ENCODE measurements around the gene B2M. TPM values are rescaled to one million over a fixed set of nuclear protein-coding genes. Genes with fewer than 3 reads are reported as not detected.

B2M gene
- polyA plus RNA-seq, 10 donors: 518 to 943 (median 622) TPM

- no peak for DNase-seq
Observed at GRCh38 chr15:44763187-44763586, 51.9 kb downstream of the B2M start.

GRCh38 chr15:44763848-44764247 lies 52.5 kb downstream of the B2M start:
- no peak for DNase-seq

GRCh38 chr15:44765036-44765435 lies 53.7 kb downstream of the B2M start:
- DNase-seq: no peak

Other genes with a start within 250 kb of the B2M start
- 100 to 1,000 TPM in 1 of 10 donors, 10 to 100 TPM in 9; 72.3 to 103 (median 90.1) TPM for gene EIF3J, start 174.4 kb upstream of the B2M start, polyA plus RNA-seq (ENCODE audit: insufficient read length in 10 of 10)
- gene SPG11, start 47.9 kb upstream of the B2M start, polyA plus RNA-seq (ENCODE audit: insufficient read length in 10 of 10): 10 to 100 TPM; 32.4 to 56.5 (median 38.3) TPM
- 1 to 10 TPM in 4 of 10 donors, under 1 TPM in 6; 0.55 to 2.1 (median 0.98) TPM for gene PATL2, start 194 bp upstream of the B2M start, polyA plus RNA-seq (ENCODE audit: insufficient read length in 10 of 10)
- 10 to 100 TPM; 15.3 to 28.3 (median 24.9) TPM for gene TRIM69, start 25.0 kb downstream of the B2M start, polyA plus RNA-seq (ENCODE audit: insufficient read length in 10 of 10)
- not detected for gene TERB2, start 245.2 kb downstream of the B2M start, polyA plus RNA-seq (ENCODE audit: insufficient read length in 10 of 10)

Data from muscle of back (tissue), 11 donors.